A549 (cell line): ENCODE measurements around the gene CACNA1H.

ENCODE experiments used
- EHMT2 ChIP-seq: fragments of 200-600 bp; sonication (generic); IDR thresholded peaks from 2 replicates; pipeline ENCODE4 v1.6.1; 2016; ENCODE audit warnings: antibody characterized with exemption, low read depth, mild to moderate bottlenecking, moderate library complexity
- FOXS1 ChIP-seq: fragments of 250-450 bp; sonication (Bioruptor Pico); IDR thresholded peaks from 2 replicates; pipeline ENCODE4 v1.5.0; 2020; ENCODE audit warnings: mild to moderate bottlenecking, moderate library complexity
- POLR2A ChIP-seq: IDR thresholded peaks from 2 replicates; pipeline ENCODE4 v1.6.1; 2012; ENCODE audit warnings: mild to moderate bottlenecking, low read length
- POLR2AphosphoS2 ChIP-seq: conservative IDR thresholded peaks from 2 replicates; pipeline ENCODE4 v1.6.1; 2012; ENCODE audit warnings: low read length, improper control_type of control experiment, inconsistent platforms
- RAD21 ChIP-seq, 2 experiments: fragments of >200 bp in 1 of 2; sonication (Bioruptor Twin) in 1 of 2; formaldehyde crosslinking in 1 of 2; IDR thresholded peaks in 1 of 2; conservative IDR thresholded peaks in 1 of 2; 2 replicates in 1 of 2; 3 replicates in 1 of 2; pipeline ENCODE4 v1.6.1; 2012 to 2018; ENCODE audit warnings: inconsistent platforms in 1 of 2
- RCOR1 ChIP-seq: fragments of 150-350 bp; IDR thresholded peaks from 2 replicates; pipeline ENCODE4 v1.6.1; 2014; ENCODE audit warnings: antibody characterized with exemption, low read length, low read depth
- ZC3H11A ChIP-seq: fragments of 450-650 bp; IDR thresholded peaks from 2 replicates; pipeline ENCODE4 v1.6.1; 2014; ENCODE audit warnings: antibody characterized with exemption, mild to moderate bottlenecking
- ZSCAN20 ChIP-seq: fragments of 250-450 bp; sonication (Bioruptor Pico); IDR thresholded peaks from 2 replicates; pipeline ENCODE4 v1.8.0; 2022; ENCODE audit warnings: mild to moderate bottlenecking, moderate library complexity
- TF ChIP-seq, protein P1 (sequence below): fragments of >200 bp; sonication (Bioruptor Twin); formaldehyde crosslinking; IDR thresholded peaks from 3 replicates; pipeline ENCODE4 v1.5.1; 2016
- TF ChIP-seq, protein P2 (sequence below): fragments of 150-350 bp; IDR thresholded peaks from 2 replicates; pipeline ENCODE4 v1.6.1; 2014; ENCODE audit warnings: low read depth, mild to moderate bottlenecking, low read length

DNA sequence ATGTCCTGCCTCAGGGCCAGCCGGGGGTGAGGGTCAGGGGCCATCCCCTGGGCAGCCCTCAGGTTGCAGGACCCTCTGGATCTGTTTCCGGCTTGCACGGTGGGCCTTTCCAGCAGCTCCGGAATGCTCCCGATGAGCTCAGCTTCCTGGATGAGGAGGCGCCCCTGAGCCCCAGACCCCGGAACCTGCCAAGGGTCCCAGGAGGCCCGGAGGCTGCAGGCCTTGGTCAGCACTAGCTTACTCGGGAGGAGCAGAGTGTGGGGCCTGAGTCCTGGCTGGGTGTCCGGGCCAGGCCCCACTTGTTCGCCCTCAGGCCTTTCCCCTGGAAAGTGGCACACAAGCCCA lies 49.3 kb upstream of the CACNA1H start:
- TF ChIP-seq RCOR1 = no peak
- no peak for TF ChIP-seq EHMT2
- no peak for TF ChIP-seq POLR2A
- no peak for TF ChIP-seq ZSCAN20 (CRISPR knock-in tag)
- TF ChIP-seq, protein P1, sequence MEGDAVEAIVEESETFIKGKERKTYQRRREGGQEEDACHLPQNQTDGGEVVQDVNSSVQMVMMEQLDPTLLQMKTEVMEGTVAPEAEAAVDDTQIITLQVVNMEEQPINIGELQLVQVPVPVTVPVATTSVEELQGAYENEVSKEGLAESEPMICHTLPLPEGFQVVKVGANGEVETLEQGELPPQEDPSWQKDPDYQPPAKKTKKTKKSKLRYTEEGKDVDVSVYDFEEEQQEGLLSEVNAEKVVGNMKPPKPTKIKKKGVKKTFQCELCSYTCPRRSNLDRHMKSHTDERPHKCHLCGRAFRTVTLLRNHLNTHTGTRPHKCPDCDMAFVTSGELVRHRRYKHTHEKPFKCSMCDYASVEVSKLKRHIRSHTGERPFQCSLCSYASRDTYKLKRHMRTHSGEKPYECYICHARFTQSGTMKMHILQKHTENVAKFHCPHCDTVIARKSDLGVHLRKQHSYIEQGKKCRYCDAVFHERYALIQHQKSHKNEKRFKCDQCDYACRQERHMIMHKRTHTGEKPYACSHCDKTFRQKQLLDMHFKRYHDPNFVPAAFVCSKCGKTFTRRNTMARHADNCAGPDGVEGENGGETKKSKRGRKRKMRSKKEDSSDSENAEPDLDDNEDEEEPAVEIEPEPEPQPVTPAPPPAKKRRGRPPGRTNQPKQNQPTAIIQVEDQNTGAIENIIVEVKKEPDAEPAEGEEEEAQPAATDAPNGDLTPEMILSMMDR = no peak
- no peak for TF ChIP-seq POLR2AphosphoS2
- no peak for TF ChIP-seq ZC3H11A
- TF ChIP-seq FOXS1 (CRISPR knock-in tag) = no peak
- TF ChIP-seq RAD21 (conservative IDR thresholded peaks at IDR 0.05 in 1 of 2, IDR thresholded peaks at IDR 0.05 in 1 of 2) = no peak
- TF ChIP-seq, protein P2, sequence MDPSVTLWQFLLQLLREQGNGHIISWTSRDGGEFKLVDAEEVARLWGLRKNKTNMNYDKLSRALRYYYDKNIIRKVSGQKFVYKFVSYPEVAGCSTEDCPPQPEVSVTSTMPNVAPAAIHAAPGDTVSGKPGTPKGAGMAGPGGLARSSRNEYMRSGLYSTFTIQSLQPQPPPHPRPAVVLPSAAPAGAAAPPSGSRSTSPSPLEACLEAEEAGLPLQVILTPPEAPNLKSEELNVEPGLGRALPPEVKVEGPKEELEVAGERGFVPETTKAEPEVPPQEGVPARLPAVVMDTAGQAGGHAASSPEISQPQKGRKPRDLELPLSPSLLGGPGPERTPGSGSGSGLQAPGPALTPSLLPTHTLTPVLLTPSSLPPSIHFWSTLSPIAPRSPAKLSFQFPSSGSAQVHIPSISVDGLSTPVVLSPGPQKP = no peak
